GM21381 (cell line): ENCODE results near the gene DNAJA2.

Source experiments
- ATAC-seq: cut with Tn5 transposase; IDR thresholded peaks from one replicate; pipeline ENCODE4 v1.9.1; 2021; ENCODE audit warnings: mild to moderate bottlenecking, moderate library complexity; ENCODE audit not compliant: unreplicated experiment

The DNAJA2 gene

GRCh38 chr16:46906360-46907060 is 67.0 kb downstream of the DNAJA2 start:
- no peak for ATAC-seq
